Osteocyte (in vitro differentiated cells): ENCODE results near the gene ATRNL1. TPM values are rescaled to one million over a fixed set of nuclear protein-coding genes. Genes with fewer than 3 reads are reported as not detected.

Experiments
- DNase-seq: peaks from one replicate; pipeline ENCODE4 v3.0.0; 2021; ENCODE audit warnings: mixed read lengths; ENCODE audit not compliant: unreplicated experiment; ENCODE audit errors: extremely low spot score
- H3K27ac Mint-ChIP-seq: one replicate; pipeline ENCODE4 v1.8.0; 2021; ENCODE audit warnings: mild to moderate bottlenecking, mixed read lengths; ENCODE audit not compliant: unreplicated experiment
- H3K27me3 Mint-ChIP-seq: one replicate; pipeline ENCODE4 v1.8.0; 2021; ENCODE audit warnings: mixed read lengths; ENCODE audit not compliant: unreplicated experiment
- H3K36me3 Mint-ChIP-seq: one replicate; pipeline ENCODE4 v1.8.0; 2021; ENCODE audit warnings: mixed read lengths; ENCODE audit not compliant: unreplicated experiment
- H3K4me1 Mint-ChIP-seq: one replicate; pipeline ENCODE4 v1.8.0; 2021; ENCODE audit warnings: mixed read lengths; ENCODE audit not compliant: unreplicated experiment
- H3K4me3 Mint-ChIP-seq: one replicate; pipeline ENCODE4 v1.8.0; 2021; ENCODE audit warnings: mild to moderate bottlenecking, moderate library complexity, mixed read lengths; ENCODE audit not compliant: unreplicated experiment
- H3K9me3 Mint-ChIP-seq: one replicate; pipeline ENCODE4 v1.8.0; 2021; ENCODE audit warnings: mixed read lengths; ENCODE audit not compliant: unreplicated experiment
- CTCF ChIP-seq: fragments of 200-600 bp; sonication (generic); IDR thresholded peaks from 2 replicates; pipeline ENCODE4 v1.5.0; 2021; ENCODE audit warnings: antibody characterized with exemption, mild to moderate bottlenecking, moderate library complexity
- total RNA-seq: library from RNA; stranded (reverse); gene quantifications from 2 replicates; pipeline ENCODE4 v1.2.1, GENCODE V29; 2021

ATRNL1 gene
- total RNA-seq, 1 donor from 2014 or later = 20.2 TPM

GRCh38 chr10:115833119-115833518 is 740.0 kb downstream of the ATRNL1 start:
- Mint-ChIP-seq H3K27me3 (no peaks in the 10 kb centered on the region), H3K4me1 (peaks cover 6% of the 10 kb centered on the region), H3K36me3 (no peaks in the 10 kb centered on the region), H3K9me3 (no peaks in the 10 kb centered on the region), H3K4me3 (no peak overlapping the region), H3K27ac (no peak overlapping the region)
- no peak for DNase-seq
- no peak for TF ChIP-seq CTCF

DNA sequence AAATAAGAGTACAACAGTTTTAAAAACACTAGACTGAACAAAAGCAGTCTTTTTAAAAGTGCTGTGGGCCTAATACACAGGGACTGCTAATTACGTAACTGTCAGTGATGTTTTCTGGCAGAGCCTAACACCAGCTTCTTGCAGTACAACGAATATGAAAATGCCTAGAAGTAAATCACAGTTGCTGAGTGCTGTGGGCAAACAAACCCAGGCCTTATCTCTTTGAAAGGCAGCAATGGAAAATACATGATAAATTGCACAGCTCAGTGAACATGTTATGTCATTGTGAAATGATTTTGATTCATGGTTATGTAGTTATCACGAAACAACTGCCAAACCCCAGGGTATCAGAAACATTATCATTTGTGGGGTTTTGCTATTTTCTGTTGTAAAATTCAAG is 751.4 kb downstream of the ATRNL1 start:
- H3K27me3 Mint-ChIP-seq = no peaks in the 10 kb centered on the region
- H3K9me3 Mint-ChIP-seq = no peaks in the 10 kb centered on the region
- H3K27ac Mint-ChIP-seq = no peak overlapping the region
- DNase-seq = no peak
- no peak for TF ChIP-seq CTCF
- no peak overlapping the region for H3K4me3 Mint-ChIP-seq
- H3K4me1 Mint-ChIP-seq = peaks cover 2% of the 10 kb centered on the region
- no peaks in the 10 kb centered on the region for H3K36me3 Mint-ChIP-seq

DNA sequence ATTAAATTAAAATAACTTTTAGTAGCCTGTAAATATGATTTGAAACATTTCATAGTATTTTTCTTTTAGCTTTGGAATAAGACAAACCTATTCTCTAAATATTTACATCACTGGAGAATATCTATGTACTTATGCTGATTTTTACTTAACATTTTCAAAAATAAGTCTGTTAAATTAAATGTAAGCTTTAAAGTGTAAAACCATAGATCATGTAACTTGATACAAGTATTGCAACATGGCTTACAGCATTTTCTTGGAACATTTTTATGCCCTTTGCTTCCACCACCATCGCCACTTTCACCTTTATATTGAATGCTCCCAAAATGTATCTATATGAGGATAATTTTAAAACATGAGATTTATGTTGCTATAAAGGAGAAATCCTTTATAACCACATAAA is 752.8 kb downstream of the ATRNL1 start:
- Mint-ChIP-seq H3K27ac (no peak overlapping the region), H3K36me3 (no peaks in the 10 kb centered on the region), H3K27me3 (no peaks in the 10 kb centered on the region), H3K4me3 (no peak overlapping the region), H3K4me1 (peaks cover 2% of the 10 kb centered on the region), H3K9me3 (no peaks in the 10 kb centered on the region)
- TF ChIP-seq CTCF = no peak
- DNase-seq = no peak

GRCh38 chr10:115846528-115846927 is 753.4 kb downstream of the ATRNL1 start:
- H3K4me3 Mint-ChIP-seq = no peak overlapping the region
- no peak for DNase-seq
- no peaks in the 10 kb centered on the region for H3K9me3 Mint-ChIP-seq
- no peak overlapping the region for H3K27ac Mint-ChIP-seq
- no peak for TF ChIP-seq CTCF
- H3K27me3 Mint-ChIP-seq = no peaks in the 10 kb centered on the region
- H3K36me3 Mint-ChIP-seq = no peaks in the 10 kb centered on the region
- peaks cover 2% of the 10 kb centered on the region for H3K4me1 Mint-ChIP-seq

- Mint-ChIP-seq H3K27ac (no peak overlapping the region), H3K4me3 (no peak overlapping the region), H3K36me3 (no peaks in the 10 kb centered on the region), H3K9me3 (no peaks in the 10 kb centered on the region), H3K4me1 (peaks cover 2% of the 10 kb centered on the region), H3K27me3 (no peaks in the 10 kb centered on the region)
- no peak for TF ChIP-seq CTCF
- DNase-seq = no peak
These were observed 756.0 kb downstream of the ATRNL1 start for GRCh38 chr10:115849197-115849596.
